HepG2 (cell line): ENCODE results near the gene SPTB. TPM values are rescaled to one million over a fixed set of nuclear protein-coding genes. Genes with fewer than 3 reads are reported as not detected.

ENCODE experiments used
- ATAC-seq: fragments of 200-7000 bp; cut with Tn5 transposase; 3 replicates; pipeline ENCODE4 v1.9.1; 2020; ENCODE audit warnings: mild to moderate bottlenecking, moderate library complexity
- BruUV-seq: library from RNA; stranded (reverse); fragments of 400-500 nt; replicated peaks from 2 replicates; lab custom pipeline; 2021; lab: Mats Ljungman, UMichigan
- CTCF ChIA-PET: fragments of 300-600 bp; formaldehyde crosslinking; extraction: SDS; loops from one replicate; lab custom pipeline; 2021; ENCODE audit warnings: low total read pairs, inconsistent platforms, low intra/inter-chr PET ratio; lab: Yijun Ruan, JAX
- POLR2A ChIA-PET: fragments of 350-600 bp; sonication (Branson Sonifier 250); formaldehyde crosslinking; loops from one replicate; lab custom pipeline; 2020; ENCODE audit warnings: antibody characterized with exemption, inconsistent platforms; lab: Yijun Ruan, JAX
- DNase-seq: peaks from one replicate; pipeline ENCODE4 v3.0.0-alpha.2; 2015; ENCODE audit warnings: low spot score
- FAIRE-seq: peaks from 3 replicates; lab custom pipeline; 2011; peaks lifted over from hg19 to GRCh38; lab: Jason Lieb, UNC
- H2AFZ ChIP-seq: one replicate; pipeline ENCODE4 v1.6.1; 2011; ENCODE audit warnings: low read length, inconsistent platforms
- H3K27ac ChIP-seq: fragments of 300-600 bp; 3 replicates; pipeline ENCODE4 v1.8.0; 2011; ENCODE audit warnings: mixed run types, mild to moderate bottlenecking, mixed read lengths, low read length, inconsistent platforms; ENCODE audit not compliant: insufficient read depth; ENCODE audit errors: extremely low read length
- H3K27me3 ChIP-seq, 2 experiments: fragments of 200-600 bp in 1 of 2; 2 replicates in 1 of 2; 3 replicates in 1 of 2; pipeline versions ENCODE4 v1.6.0 to v1.8.0; 2011; ENCODE audit warnings: low read length in 2 of 2, mild to moderate bottlenecking in 2 of 2, moderate library complexity in 2 of 2, inconsistent platforms in 1 of 2; ENCODE audit not compliant: insufficient read depth in 2 of 2, control insufficient read depth in 1 of 2
- H3K36me3 ChIP-seq, 2 experiments: fragments of 200-600 bp in 1 of 2; replicated peaks in 1 of 2; 2 replicates in 1 of 2; 3 replicates in 1 of 2; pipeline versions ENCODE4 v1.5.1 to v1.8.0; 2011; ENCODE audit warnings: low read length in 2 of 2, inconsistent platforms in 1 of 2; ENCODE audit not compliant: insufficient read depth in 2 of 2, control insufficient read depth in 1 of 2
- H3K4me1 ChIP-seq: 2 replicates; pipeline ENCODE4 v1.5.1; 2012; ENCODE audit warnings: low read length, inconsistent platforms; ENCODE audit not compliant: insufficient read depth
- H3K4me2 ChIP-seq: 2 replicates; pipeline ENCODE4 v1.6.0; 2011; ENCODE audit warnings: low read depth, low read length, inconsistent platforms
- H3K4me3 ChIP-seq, 3 experiments: fragments of 200-600 bp in 1 of 3; sonication (generic), shearing (Covaris generic) in 1 of 3; replicated peaks in 1 of 3; 2 replicates each; pipeline ENCODE4 v1.5.1; 2011 to 2016; ENCODE audit warnings: low read length in 3 of 3, inconsistent platforms in 2 of 3, low read depth in 2 of 3, mild to moderate bottlenecking in 2 of 3, control low read depth in 1 of 3, mixed read lengths in 1 of 3; ENCODE audit not compliant: insufficient read depth in 1 of 3
- H3K79me2 ChIP-seq: one replicate; pipeline ENCODE4 v1.6.1; 2011; ENCODE audit warnings: low read length, inconsistent platforms; ENCODE audit not compliant: insufficient read depth
- H3K9ac ChIP-seq: 2 replicates; pipeline ENCODE4 v1.6.0; 2011; ENCODE audit warnings: mild to moderate bottlenecking, low read depth, low read length, inconsistent platforms; ENCODE audit not compliant: insufficient read depth
- H3K9me3 ChIP-seq: 2 replicates; pipeline ENCODE4 v1.5.1; 2012; ENCODE audit warnings: mild to moderate bottlenecking, low read length
- H4K20me1 ChIP-seq: 2 replicates; pipeline ENCODE4 v1.6.0; 2011; ENCODE audit warnings: inconsistent platforms, mild to moderate bottlenecking, low read length, moderate library complexity; ENCODE audit not compliant: insufficient read depth
- LCORL ChIP-seq, 2 experiments: fragments of 450-650 bp in 1 of 2; sonication (generic) in 1 of 2; formaldehyde crosslinking in 1 of 2; IDR thresholded peaks; 2 replicates each; pipeline versions ENCODE4 v1.5.0 to v1.6.1; 2017 to 2020; ENCODE audit warnings: antibody characterized with exemption in 1 of 2, missing genetic modification reagents in 1 of 2
- MAX ChIP-seq: IDR thresholded peaks from 2 replicates; pipeline ENCODE4 v1.6.1; 2012; ENCODE audit warnings: inconsistent platforms
- MYPOP ChIP-seq: sonication (generic); formaldehyde crosslinking; IDR thresholded peaks from 2 replicates; pipeline ENCODE4 v1.8.1; 2023; ENCODE audit warnings: mild to moderate bottlenecking, moderate library complexity, missing genetic modification reagents
- TP53 ChIP-seq: sonication (generic); formaldehyde crosslinking; conservative IDR thresholded peaks from 2 replicates; pipeline ENCODE4 v1.4.0; 2020; ENCODE audit warnings: missing genetic modification reagents
- XBP1 ChIP-seq: sonication (generic); formaldehyde crosslinking; IDR thresholded peaks from 2 replicates; pipeline ENCODE4 v1.5.0; 2020; ENCODE audit warnings: missing genetic modification reagents
- ZNF230 ChIP-seq: sonication (generic); formaldehyde crosslinking; IDR thresholded peaks from 2 replicates; pipeline ENCODE4 v1.4.0; 2020; ENCODE audit warnings: mild to moderate bottlenecking, missing genetic modification reagents
- ZNF367 ChIP-seq: sonication (generic); formaldehyde crosslinking; IDR thresholded peaks from 2 replicates; pipeline ENCODE4 v1.4.0; 2020; ENCODE audit warnings: missing genetic modification reagents, borderline replicate concordance
- WGBS: methylation state at CpG from one replicate; pipeline ENCODE4 v1.1.6; 2017; ENCODE audit warnings: low lambda C conversion rate; 5-methylcytosine and 5-hydroxymethylcytosine counted together
- in situ Hi-C: cut with HindIII; loops from 2 replicates; pipeline ENCODE4 v1.10.0; 2017; ENCODE audit warnings: low pct_unique_long_range_greater_than_20kb; ENCODE audit not compliant: extremely low pct_ligation_motif_present
- intact Hi-C: fragments of 100-400 bp; cut with micrococcal nuclease; formaldehyde crosslinking; loops from one replicate; pipeline ENCODE4 v1.10.0; 2022; ENCODE audit not compliant: unreplicated experiment
- polyA plus RNA-seq, 8 experiments: library from polyadenylated mRNA; depleted of rRNA in 3 of 8; stranded (reverse) in 7 of 8; unstranded in 1 of 8; fragments of >200 nt; fragmentation: Illumina TruSeq in 4 of 8; extraction: Trizol in 4 of 8; gene quantifications; 2 replicates each; pipeline versions ENCODE4 v1.2.1 to v1.2.3, GENCODE V29; 2011 to 2016; ENCODE audit warnings: low read depth in 4 of 8, missing spikeins in 1 of 8, mixed read lengths in 1 of 8; ENCODE audit not compliant: insufficient read depth in 1 of 8
- total RNA-seq, 5 experiments: library from RNA; depleted of rRNA; stranded (reverse); fragments of >200 nt; fragmentation: Illumina TruSeq; extraction: Trizol; gene quantifications; 2 replicates each; pipeline ENCODE4 v1.2.3, GENCODE V29; 2016; ENCODE audit warnings: low read depth in 1 of 5

The SPTB gene
- total and polyA plus RNA-seq, 2 of the 13 experiments (the other 11 are each of a cell fraction or from before 2014, with no cell fraction given): 0.01 to 0.02 TPM

DNA sequence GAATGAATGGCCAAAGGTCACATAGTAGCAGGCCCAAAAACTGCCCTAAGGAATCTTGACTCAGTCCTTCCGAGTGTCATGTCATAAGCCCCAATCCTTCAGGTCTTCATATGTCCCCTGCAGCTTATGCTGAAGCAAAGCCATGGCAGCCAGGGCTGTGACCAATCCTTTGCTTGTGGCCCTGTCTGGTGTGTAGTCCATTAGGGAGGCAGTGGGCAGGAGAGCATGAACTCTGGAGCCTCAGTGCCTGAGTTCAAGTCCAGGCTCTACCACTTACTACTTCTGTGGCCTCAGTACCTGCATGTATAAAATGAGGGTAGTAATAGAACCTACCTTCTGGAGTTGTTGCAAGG, 155.2 kb downstream of the SPTB start:
- FAIRE-seq (no peak), ATAC-seq (no peak), DNase-seq (no peak)
- in situ Hi-C loops (no loop called here), intact Hi-C loops (no loop called here)
- Histone ChIP-seq H3K9me3 (no peaks in the 10 kb centered on the region), H3K4me3 (no peak overlapping the region), H3K36me3 (peaks cover 4 to 6% of the 10 kb centered on the region in 2 experiments; a peak in 3 of 5 replicates), H3K9ac (no peak overlapping the region), H4K20me1 (no peaks in the 10 kb centered on the region), H3K27me3 (no peaks in the 10 kb centered on the region), H3K4me1 (peaks cover 52% of the 10 kb centered on the region), H2AFZ (no peak overlapping the region), H3K27ac (no peak overlapping the region), H3K79me2 (peaks cover 8% of the 10 kb centered on the region), H3K4me2 (no peak overlapping the region)
- CTCF ChIA-PET: no interaction called here
- TF ChIP-seq ZNF230 (CRISPR knock-in tag) (no peak), XBP1 (no peak), LCORL (IDR thresholded peaks at IDR 0.05) (no peak), LCORL (CRISPR knock-in tag; IDR thresholded peaks at IDR 0.05) (no peak), TP53 (CRISPR knock-in tag) (no peak), MAX (no peak), MYPOP (CRISPR knock-in tag) (no peak), ZNF367 (CRISPR knock-in tag) (no peak)
- POLR2A ChIA-PET: no interaction called here
- 100% methylated on average over 1 of the region's 1 CpG for WGBS
- BruUV-seq: no TSS peak
